HG03159 (cell line): ENCODE data around the gene FLYWCH1.
"Not testable (repeated sequence)": the region's sequence is repeated elsewhere in the genome, so short reads cannot be mapped to it uniquely, and the experiment has no call there.

Experiments
- ATAC-seq: cut with Tn5 transposase; IDR thresholded peaks from one replicate; pipeline ENCODE4 v1.9.1; 2021; ENCODE audit warnings: mild to moderate bottlenecking, moderate library complexity; ENCODE audit not compliant: unreplicated experiment

Gene FLYWCH1

GRCh38 chr16:2924901-2925755 is 13.4 kb downstream of the FLYWCH1 start:
- no peak for ATAC-seq

- no peak for ATAC-seq
Measured at GRCh38 chr16:2925951-2926649, 14.4 kb downstream of the FLYWCH1 start.

GRCh38 chr16:2926650-2926999 is 14.9 kb downstream of the FLYWCH1 start:
- ATAC-seq: no peak

- ATAC-seq: peak; percentile 67
Measured at GRCh38 chr16:2927010-2927646, 15.4 kb downstream of the FLYWCH1 start.

- not testable (repeated sequence) for ATAC-seq
Measured at GRCh38 chr16:2928151-2928550, 16.4 kb downstream of the FLYWCH1 start.

- ATAC-seq: no peak
Measured at GRCh38 chr16:2928796-2929195, 17.1 kb downstream of the FLYWCH1 start.

- no peak for ATAC-seq
Measured at GRCh38 chr16:2929693-2930092, 18.0 kb downstream of the FLYWCH1 start.

- ATAC-seq: no peak
Measured at GRCh38 chr16:2930236-2930635, 18.5 kb downstream of the FLYWCH1 start.

GRCh38 chr16:2931231-2931914 is 19.6 kb downstream of the FLYWCH1 start:
- ATAC-seq: not testable (repeated sequence)

- ATAC-seq: no peak
Measured at GRCh38 chr16:2933136-2933535, 21.4 kb downstream of the FLYWCH1 start.

- ATAC-seq: no peak
Measured at GRCh38 chr16:2933701-2934100, 22.0 kb downstream of the FLYWCH1 start.

- no peak for ATAC-seq
Measured at GRCh38 chr16:2934450-2934849, 22.7 kb downstream of the FLYWCH1 start.

- no peak for ATAC-seq
Measured at GRCh38 chr16:2936436-2937011, 24.8 kb downstream of the FLYWCH1 start.

GRCh38 chr16:2937170-2937569 is 25.4 kb downstream of the FLYWCH1 start:
- no peak for ATAC-seq

GRCh38 chr16:2938206-2938605 is 26.5 kb downstream of the FLYWCH1 start:
- ATAC-seq: no peak

GRCh38 chr16:2939968-2940367 is 28.2 kb downstream of the FLYWCH1 start:
- ATAC-seq: no peak

GRCh38 chr16:2942045-2942444 is 30.3 kb downstream of the FLYWCH1 start:
- no peak for ATAC-seq

GRCh38 chr16:2943716-2944115 is 32.0 kb downstream of the FLYWCH1 start:
- ATAC-seq: not testable (repeated sequence)

- no peak for ATAC-seq
Measured at GRCh38 chr16:2946649-2947048, 34.9 kb downstream of the FLYWCH1 start.

GRCh38 chr16:2948807-2949704 is 37.3 kb downstream of the FLYWCH1 start:
- ATAC-seq: no peak
